Measurements from ENCODE around the gene IGLON5.

The IGLON5 gene

DNA sequence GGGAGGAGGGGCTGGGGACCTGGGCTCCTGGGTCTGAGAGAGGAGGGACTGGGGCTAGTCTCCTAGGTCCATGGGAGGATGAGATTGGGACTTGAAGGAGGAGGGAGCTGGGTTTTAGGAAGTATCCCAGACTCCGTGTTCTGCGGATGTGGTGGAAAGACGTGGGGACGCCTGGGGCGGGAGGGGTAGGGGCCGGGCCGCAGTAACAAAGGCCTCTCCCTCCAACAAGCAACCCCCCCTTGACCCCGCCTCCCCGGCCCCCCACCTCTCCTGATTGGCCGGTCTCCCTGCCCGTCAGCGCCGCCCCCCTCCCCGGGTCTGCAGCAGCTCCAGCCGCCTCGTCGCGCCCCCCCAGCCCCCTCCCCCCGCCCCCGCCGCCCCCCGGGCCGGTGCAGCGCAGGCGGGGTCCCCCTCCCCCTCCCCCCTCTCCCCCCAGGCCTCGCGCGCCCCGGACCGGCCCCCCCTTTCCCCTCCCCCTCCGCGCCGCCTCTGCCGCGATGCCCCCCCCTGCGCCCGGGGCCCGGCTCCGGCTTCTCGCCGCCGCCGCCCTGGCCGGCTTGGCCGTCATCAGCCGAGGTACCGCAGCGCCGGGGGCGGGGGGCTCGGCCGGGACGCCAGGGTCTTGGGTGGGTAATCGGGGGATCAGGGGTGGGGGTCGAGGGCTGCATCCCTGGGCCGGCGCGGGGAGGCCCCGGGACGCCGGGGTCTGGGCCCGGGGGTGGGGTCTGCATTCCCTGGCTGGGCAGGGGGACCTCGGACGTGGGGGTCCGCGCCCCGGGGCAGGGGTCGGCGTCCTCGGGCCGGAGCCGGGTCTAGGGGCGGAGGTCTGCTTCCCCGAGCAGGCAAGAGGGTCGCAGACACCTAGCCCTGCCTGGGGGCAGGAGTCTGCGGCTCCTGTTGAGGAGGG is at the start of gene IGLON5:
Gene IGLON5, plus strand, starts transcription at position 294 of the 907 bp plus-strand sequence. Its CDS starts 204 bp downstream, at position 498.
- DNase-seq: no peak

DNA sequence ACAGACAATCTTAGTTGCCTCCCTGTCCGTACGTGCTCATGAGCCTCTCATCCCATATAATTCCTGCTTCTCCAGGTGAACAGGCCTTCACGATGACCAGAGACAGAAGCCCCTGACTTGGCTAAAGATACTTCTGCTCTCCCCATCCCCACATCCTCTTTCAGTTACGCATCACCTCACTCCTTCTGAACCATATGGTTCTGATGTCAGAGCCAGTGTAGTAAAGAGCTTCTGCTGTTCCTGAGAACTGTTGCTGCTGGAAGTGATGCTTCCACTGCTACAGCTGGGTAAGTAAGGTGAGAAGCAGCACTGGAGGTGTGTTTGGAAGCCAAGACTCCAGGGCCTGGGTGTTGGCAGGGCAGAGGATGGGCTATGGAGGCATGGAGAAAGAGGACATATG is 47.6 kb upstream of the IGLON5 start:
- no peak for DNase-seq

DNA sequence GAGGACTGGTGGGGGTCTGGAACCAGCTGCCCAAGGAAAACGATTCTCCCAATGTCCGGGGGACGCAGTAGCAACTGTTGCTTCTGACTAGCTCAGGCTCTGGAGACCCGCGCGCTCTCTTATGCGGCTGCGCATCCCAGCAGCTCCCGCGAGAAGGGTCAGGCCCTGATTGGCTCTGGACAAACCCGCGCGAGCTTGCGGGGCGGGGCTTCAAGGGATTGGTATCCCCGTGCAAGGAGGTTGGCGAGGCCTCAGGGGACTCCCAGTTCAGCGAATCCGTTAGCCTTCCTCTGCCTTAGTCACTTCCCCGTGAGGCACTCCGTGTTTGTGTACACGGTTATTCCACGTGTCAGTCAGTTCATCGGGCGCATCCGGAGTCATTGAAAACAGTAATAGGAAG is 40.4 kb upstream of the IGLON5 start:
- DNase-seq: no peak

DNA sequence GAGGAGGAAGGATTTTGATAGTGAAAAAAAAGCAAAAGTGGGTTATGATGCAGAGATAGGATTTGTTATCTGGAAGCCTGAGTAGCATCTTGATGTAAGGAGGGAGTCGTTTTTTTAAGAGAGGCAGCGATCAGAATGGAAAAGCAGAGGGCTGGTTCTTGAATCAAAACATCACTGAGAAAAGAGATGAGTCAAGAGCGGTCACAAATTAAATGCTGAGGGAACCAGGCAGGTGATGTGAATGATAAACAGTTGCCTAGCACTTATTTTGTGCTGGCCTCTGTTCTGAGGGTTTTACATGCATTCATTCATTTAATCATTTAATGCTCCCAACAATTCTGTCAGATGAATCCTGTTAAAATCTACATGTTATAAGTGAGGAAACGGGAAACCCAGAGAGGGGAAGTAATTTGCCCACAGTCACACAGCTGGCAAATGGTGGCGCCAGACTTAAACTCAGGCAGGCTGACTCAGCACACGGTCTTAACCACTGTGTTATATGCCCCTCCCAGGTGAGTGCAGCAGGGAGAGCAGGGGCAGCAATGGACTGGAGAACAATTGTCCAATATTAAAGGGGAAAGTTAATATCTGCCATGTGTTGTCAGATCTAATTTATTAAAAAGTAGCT is 39.1 kb upstream of the IGLON5 start:
- DNase-seq: peak; percentile 5

DNA sequence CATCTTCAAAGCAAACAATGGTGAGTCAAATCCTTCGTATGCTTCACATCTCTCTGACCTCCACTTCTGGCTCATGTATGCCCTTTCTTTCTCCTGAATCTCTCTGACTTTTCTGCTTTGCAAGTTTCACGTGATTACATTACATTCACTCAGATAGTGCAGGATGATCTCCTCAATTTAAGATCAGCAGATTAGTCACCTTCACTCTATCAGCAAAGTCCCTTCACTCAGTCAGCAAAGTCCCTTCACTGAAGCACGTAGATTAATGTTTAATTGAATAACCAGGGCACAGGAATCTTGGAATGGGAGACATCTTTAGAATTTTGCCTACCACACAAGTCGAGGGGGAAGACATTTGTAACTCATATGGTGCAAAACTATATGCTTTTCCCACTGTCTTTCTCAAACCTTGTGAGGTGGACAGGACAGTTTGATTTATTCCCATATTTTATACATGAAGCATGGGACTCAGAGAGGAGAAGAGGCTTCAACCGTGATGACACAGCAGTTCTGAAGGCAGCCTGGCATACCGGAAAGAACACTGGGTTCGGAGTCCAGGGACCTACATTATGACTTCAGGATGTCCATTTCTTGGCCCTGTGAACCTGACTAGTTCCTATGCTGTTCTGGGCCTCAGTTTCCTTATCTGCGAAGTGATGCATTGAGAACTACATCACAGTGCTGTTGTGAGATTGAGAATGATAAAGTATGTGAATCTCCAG is 37.2 kb upstream of the IGLON5 start:
- DNase-seq: no peak

DNA sequence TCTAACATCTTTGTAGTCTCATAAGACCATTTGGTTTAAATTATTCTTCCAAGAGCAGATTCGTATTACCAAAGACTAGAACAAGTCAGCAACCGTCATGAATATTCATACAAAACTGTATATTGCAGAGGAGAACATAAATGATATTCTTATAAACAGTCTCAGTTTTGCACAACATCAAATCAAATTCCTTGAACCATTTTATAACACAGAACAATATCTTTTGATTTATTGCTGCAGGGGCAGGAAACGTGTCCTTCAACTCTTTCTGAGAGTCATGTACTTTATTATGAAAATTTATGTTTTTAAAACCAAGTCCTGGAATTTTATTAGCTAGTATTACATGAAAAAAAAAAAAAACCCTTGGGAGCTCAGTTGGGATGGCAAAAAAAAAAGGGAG is 34.3 kb upstream of the IGLON5 start:
- no peak for DNase-seq

DNA sequence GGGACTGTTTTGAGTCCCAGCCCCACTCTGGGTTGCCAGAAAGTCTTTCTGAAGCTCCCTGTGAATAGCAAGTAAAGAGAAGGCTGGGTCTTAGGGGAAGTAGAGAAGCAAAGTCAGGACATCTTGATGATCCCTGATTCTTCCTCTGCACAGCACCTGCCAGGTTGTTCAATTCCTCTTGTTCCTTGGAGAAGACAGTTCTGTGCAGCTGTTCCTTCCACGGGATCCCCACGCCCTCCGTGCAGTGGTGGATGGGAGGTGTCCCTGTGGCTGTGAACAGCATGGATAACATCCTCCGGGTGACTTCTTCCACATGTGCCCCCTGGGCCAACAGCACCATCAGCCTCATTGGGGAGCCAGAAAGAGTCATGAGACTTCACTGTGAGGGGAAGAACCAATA is 29.1 kb upstream of the IGLON5 start:
- DNase-seq: no peak

DNA sequence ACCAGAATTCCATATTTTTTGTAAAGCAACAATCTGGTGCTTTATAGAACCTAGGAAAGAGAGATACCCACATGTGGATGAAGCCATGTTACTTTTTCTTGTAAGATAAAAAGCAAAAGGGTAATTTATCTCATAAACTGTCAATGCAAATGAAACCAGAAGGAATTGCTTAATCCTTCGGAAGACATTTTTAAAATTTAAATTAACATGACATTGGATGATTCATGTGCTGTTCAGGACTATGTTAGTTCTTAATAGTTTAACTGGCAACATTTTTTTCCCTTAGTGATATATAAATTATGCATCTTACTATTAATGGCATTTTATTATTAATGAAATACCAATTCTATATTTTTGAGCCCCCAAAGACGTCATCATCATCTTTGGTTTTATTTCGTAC is 25.8 kb upstream of the IGLON5 start:
- DNase-seq: no peak

DNA sequence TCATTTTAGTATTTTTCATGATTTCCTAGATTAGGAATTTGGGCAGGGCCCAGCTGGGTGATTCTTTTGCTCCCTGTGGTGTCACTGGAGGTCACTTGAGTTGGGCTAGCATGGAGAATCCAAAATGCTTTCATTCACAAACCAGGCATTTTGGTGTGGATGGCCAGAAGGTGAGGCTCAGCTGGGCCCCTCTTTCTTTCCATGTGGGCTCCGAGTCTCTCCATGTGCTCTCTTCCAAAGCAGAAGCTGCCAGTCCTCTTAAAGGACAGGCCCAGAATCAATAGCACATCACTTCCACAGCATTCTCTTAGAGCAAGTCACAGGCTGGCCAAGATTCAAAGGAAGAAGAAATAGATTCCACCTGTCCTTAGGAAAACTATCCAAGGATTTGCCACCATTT is 21.8 kb upstream of the IGLON5 start:
- DNase-seq: no peak

DNA sequence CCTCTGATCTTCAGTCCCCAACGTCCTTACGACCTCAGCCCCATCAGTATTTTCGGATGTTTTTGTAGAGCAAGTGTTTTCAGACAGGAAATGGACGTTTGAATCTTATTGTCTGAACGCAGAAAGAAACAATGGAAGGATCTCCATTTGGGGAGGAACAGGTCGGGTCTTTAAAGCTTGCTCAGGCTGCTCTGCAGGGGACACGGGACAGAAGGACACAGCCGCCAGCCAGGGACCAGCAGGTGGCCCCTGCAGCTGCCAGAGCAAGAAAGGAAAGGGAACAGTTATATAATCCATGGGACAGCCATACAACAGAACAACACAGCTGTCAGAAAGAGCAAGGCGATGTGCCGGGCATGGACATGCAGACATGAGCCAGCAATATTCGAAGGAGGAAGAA is 18.5 kb upstream of the IGLON5 start:
- no peak for DNase-seq

DNA sequence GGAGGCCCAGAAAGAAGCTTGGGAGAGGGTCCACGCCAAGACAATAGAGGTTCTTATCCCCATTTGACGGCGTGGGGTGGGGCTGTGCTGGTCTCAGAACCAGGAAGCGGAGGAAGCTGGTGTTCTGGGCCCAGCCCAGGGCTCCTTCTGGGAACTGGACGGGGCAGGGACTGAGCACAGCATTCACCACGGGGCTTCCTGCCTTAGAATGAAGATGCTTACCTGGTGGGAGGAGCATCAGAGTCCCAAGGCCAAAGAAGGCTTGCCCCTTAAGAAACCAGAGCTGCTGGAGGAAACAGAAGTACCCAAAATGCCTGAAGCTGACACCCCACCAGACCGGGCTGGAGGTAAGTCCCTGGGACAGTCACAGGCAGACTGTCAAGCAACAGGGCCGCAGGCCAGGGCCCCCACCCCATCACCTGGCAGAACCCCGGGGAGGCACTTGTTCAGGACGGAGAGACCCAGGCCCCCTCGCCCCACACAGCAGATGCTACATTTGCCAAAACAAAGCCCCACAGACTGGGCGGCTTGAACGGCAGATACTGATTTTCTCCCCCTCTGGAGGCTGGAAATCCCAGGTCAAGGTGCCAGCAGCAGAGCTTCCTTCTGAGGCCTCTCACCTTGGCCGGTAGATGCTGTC is 17.8 kb upstream of the IGLON5 start:
- no peak for DNase-seq

DNA sequence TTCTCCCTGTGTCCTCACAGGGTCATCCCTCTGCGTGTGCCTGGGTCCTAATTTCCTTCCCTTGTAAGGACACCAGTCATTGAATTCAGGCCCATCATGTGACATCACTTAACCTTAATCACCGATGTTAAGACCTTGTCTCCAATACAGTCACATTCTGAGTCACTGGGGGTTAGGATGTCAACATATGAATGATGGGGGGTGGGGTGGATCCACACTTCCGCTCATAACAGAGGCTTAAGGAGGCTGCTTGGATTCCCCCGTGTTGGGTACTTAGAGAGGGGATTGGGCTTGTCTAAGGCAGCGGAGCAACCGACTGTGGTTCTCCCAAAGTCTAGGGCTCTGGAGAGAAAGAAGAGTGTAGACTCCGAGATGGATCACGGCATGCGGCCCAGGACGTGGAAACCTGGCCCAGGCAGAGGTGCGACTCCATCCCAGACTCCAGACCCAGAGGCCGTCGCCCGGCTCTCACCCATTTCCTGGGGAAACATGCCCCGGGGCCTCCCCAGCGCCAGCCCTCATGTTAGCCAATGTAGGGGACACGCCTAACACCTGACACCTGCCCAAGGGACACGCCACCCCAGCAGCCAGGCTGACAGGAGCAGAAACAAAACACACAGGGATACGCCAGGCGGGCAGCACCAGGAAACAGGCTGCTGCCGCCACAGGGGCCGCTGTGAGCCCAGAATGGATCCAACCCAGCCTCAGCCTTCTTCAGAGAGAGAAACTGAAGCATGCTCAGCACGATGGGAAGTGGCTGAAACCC is 17.1 kb upstream of the IGLON5 start:
- DNase-seq: no peak

DNA sequence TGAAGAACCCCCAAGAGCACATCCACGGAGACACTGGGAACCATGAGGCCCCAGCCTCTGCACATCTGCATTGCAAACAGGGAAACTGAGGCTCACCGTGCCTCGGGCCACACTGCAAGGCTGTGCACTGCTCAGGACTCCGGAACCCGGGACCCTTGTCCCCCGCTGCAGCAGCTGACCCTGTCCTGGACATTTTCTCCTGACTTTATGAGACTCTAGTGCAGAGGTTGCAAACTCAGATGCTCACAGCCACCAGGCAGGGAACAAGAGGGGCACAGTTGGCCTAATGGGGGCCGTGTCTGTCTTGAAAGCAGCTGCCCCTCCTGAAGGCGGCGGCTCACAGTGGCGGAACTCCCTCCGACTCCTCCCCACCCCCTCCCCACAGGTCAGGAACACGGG is 16.5 kb upstream of the IGLON5 start:
- no peak for DNase-seq

DNA sequence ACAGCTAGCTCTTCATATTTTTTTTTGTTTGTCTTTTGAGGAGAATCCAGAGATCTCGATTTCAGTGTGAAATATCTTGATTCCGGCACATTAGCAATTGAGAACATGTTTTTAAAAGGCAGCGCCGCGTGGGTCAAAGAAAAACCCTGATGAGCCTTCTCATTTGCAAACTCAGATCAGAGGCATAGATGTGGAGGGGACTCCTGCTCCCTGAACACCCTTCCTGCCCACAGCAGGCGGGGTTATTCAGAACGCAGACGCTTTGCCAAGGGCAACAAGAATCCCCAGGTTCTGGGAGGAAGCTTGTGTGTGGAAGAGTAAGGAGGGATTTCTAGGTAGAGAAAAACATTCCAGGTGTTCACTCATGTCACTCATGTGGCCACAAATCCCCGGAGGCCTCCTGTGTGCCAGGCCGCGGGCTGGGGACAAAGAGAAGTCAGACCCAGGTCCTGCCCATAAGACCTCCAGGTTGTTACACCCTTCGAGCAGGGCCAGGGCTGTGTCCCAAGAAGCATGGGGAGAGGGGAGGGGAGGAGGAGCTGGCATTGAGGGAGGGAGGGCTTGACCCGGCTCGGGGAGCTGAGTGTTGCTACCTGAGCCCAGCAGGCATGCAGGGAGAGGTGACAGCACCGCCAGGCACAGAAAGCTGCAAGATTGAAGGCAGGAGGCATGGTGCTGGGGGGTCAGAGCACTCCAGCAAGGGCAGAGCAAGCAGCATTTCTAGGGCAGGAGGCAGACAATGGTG is 15.9 kb upstream of the IGLON5 start:
- no peak for DNase-seq

DNA sequence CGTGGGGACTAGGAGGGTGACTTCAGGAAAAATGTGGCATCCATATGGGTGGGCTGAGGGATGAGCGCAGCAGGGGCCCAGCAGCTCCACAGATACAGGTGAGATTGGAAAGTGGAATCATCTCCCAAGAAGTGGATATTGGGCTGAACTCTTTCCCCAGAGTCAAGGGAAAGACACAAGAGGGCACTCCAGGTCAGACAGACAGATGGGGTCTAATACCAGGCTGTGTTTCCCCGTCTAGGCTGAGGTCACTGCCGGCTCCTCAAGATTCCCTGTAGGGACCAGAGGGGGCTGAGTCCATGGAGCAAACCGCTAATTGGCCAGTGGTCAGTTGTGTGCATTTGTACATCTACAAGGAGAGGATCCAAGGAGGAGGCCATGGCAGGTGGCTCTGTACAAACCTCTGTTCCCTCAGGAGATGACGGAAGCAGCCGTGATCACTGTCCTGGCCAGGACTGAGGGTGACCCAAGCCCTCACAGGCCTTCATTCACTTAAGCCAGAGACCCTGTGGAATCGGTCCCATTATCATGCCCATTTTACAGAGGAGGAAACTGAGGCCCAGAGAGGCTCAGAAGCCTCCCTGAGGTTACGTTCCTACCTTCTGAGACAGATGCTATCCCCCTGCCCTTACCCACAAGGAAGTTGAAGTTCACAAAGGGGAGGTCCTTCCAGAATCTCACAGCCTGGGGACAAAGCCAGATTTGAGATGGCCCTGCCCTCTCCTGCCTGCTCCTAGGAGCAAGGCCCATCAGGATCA is 14.9 kb upstream of the IGLON5 start:
- DNase-seq: no peak

DNA sequence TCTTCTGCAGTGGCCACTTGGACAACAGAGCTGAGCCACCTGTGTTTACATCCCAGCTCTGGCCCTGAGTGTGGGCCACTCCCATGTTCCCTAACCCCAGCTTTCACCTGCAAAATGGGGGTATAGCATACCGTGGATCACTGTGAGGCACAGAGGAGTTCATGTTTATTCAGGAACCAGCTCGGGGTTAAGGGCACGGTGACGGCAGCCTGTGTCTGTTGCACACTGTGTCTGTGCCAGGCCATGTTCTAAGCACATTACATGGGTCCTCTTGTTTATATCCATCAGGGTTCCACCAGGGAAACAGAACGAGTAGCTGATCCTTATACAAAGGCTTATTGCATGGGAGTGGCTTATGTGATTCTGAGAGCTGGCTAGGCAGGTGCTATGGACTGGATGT is 14.0 kb upstream of the IGLON5 start:
- no peak for DNase-seq

DNA sequence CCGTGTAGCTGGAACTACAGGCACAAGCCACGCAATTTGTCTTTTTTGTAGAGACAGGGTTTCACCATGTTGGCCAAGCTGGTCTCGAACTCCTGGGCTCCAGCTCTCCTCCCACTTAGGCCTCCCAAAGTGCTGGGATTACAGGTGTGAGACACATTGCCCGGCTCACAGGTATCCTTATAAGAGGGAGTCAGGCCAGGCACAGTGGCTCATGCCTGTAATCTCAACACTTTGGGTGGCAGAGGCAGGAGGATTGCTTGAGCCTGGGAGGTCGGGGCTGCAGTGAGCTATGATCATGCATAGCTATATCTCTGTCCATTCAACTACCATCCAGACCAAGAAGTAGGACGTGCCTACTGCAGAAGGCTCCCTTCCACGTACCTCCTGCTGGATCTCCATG is 10.2 kb upstream of the IGLON5 start:
- DNase-seq: no peak

DNA sequence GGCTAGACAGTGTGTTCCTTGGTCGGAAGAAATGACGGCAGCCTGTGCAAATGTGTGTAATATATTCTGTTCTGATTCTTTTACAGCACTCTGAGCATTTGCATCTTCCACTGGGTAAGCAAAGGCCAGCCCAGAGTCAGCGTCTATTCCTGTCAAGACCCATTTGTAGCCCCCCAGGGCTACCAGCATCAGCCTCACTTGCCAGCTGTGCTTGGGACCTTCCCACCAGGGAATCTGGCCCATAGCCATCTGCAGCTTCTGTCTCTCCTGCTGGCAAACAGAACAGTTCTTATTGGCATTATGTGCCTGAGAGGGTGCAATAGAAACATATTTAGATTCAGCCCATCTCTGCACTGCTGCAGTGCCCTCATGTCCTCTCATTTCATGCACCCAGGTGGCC is 6.0 kb upstream of the IGLON5 start:
- no peak for DNase-seq

DNA sequence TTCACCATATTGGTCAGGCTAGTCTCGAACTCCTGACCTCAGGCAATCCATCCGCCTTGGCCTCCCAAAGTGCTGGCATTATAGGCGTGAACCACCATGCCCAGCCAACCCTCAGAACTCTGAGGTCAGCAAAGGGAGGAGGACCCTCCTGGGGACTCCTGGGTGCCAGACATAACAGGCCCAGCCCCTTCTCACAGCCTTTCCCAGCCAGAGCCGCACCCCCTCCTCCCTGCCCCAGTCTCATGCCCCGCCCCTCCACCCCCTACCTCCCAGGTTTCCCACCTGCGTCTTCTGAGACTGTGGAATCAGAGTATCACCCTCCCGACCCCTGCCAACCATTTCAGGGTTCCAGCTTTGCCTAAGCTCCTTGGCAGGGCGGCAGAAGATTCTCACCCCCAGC is 5.2 kb downstream of the IGLON5 start:
- DNase-seq: no peak

DNA sequence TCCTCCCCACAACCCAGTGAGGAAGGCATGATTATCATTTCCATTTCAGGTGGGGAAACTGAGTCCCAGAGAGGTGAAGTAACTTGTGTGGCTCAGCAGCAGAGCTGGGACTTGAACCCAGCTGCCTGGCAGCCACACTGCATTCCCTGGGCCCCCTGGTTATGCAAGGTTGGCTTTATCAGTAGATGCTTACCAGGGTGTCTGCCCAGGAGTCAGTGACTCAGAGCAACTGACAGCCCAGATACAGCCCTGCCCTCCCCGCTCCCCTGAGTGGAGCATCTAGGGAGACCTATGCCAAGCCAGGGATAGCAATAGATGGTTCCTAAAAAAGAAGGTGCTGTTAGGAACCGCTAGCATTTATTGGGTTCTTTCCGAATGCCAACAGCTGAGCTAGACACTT is 5.9 kb downstream of the IGLON5 start:
- no peak for DNase-seq

DNA sequence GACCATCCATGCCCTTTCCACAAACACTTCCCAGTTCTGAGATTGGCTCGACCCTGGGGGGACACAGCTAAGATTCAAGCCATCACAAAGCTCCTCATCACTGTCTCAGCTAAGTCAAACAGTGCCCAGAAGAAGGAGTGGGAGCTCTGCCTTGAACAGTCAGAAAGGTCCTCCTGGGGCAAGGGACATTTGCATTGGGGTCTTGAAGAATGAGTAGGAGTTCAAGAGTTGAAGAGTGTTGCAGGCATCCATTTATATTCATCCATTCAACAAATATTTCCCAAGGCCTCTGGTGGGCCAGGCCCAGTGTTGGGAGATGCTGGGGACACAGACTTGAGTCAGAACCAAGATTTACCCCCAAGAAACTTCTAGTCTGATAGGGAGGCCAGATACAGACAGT is 6.5 kb downstream of the IGLON5 start:
- DNase-seq: no peak
